Spinal cord (tissue), 10 donors: Measurements from ENCODE around the gene CD37. TPM values are rescaled to one million over a fixed set of nuclear protein-coding genes. Genes with fewer than 3 reads are reported as not detected.

Experiments
- DNase-seq, 6 donors: peaks; one replicate each; pipeline versions ENCODE4 v3.0.0 to v3.0.0-alpha.2; 2013 to 2015; ENCODE audit warnings: low spot score in 6 of 6, low read depth in 4 of 6
- H3K27ac ChIP-seq: one replicate; pipeline ENCODE4 v1.5.1; 2013; ENCODE audit warnings: low read depth, low read length, control low read depth
- H3K27me3 ChIP-seq: one replicate; pipeline ENCODE4 v1.6.1; 2013; ENCODE audit warnings: low read length; ENCODE audit not compliant: control insufficient read depth, insufficient read depth
- H3K36me3 ChIP-seq: one replicate; pipeline ENCODE4 v1.6.1; 2013; ENCODE audit warnings: low read length; ENCODE audit not compliant: control insufficient read depth, insufficient read depth
- H3K4me1 ChIP-seq: one replicate; pipeline ENCODE4 v1.6.1; 2013; ENCODE audit warnings: low read length; ENCODE audit not compliant: control insufficient read depth, insufficient read depth
- H3K4me3 ChIP-seq: one replicate; pipeline ENCODE4 v1.5.1; 2013; ENCODE audit warnings: low read depth, low read length, control low read depth
- H3K9me3 ChIP-seq: one replicate; pipeline ENCODE4 v1.6.1; 2013; ENCODE audit warnings: low read length; ENCODE audit not compliant: control insufficient read depth, insufficient read depth
- WGBS: methylation state at CpG from one replicate; pipeline ENCODE4 v1.1.5; 2013; ENCODE audit warnings: missing lambda C conversion rate; ENCODE audit not compliant: insufficient coverage; 5-methylcytosine and 5-hydroxymethylcytosine counted together
- polyA plus RNA-seq, 2 donors: library from polyadenylated mRNA; unstranded; fragments of 120-200 nt; gene quantifications; one replicate each; pipeline ENCODE4 v1.2.1, GENCODE V29; 2013; ENCODE audit not compliant: insufficient read length in 2 of 2
- total RNA-seq, 2 donors: library from RNA; depleted of rRNA in 1 of 2; stranded (reverse); fragments of 120-200 nt in 1 of 2; fragments of >200 nt in 1 of 2; gene quantifications; one replicate each; pipeline versions ENCODE4 v1.2.3 to v1.2.4, GENCODE V29; 2013 to 2014
- donor health status: healthy.

The CD37 gene
- total and polyA plus RNA-seq, 4 donors: 2.9 to 18.0 (median 13.5) TPM

DNA sequence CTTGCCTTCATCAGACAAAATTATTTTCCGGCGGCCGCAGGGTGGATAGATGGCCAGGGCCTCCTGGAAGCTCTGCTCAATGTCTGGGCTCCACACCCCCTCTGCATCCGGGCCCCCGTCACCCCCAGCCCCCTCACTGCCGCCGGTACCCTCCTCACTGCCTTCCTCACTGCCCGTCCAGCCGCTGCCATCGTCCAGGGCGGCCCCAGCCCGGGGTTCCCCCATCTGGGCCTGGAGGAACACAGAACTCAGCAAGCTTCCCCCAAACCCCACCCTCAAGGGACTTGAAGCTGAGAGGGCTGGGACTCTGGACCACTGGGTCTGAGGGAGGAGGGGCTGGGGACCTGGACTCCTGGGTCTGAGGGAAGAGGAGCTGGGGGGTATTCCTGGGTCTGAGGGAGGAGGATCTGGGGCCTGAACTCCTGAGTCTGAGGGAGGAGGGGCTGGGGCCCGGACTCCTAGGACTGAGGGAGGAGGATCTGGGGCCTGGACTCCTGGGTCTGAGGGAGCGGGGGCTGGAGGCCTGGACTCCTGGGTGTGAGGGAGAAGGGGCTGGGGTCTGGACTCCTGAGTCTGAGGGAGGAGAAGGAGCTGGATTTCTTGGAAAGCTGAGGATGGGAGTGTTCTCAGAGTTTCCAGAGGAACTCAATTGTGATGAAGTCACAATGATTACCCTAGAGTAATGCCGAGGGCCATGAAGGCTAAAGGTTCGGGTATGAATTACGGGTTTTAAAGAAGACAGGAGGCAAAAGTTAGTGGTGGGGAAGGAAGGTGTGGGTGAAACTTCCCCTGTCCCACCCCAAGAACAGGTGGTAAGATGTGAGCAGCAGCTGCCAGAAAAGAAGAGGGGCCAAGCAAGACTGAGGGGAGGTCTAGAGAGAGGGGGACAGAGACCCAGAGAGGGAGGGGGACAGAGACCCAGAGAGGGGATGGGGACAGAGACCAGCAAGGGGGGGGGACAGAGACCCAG, 24.9 kb downstream of the CD37 start:
- Histone ChIP-seq H3K27ac (no peak overlapping the region), H3K36me3 (peaks cover 38% of the 10 kb centered on the region), H3K4me3 (no peak overlapping the region), H3K9me3 (no peaks in the 10 kb centered on the region), H3K27me3 (peaks cover 27% of the 10 kb centered on the region), H3K4me1 (peaks cover 38% of the 10 kb centered on the region)
- DNase-seq: no peak
- WGBS: 83% methylated on average over 9 of the region's 17 CpGs

GRCh38 chr19:49361438-49362047, 26.3 kb downstream of the CD37 start:
- no peaks in the 10 kb centered on the region for H3K9me3 ChIP-seq
- H3K27ac ChIP-seq: peak overlapping the region; percentile 97
- DNase-seq: peak in 4 of 6 donors; percentile 38 to 91 (median 61)
- peaks cover 35% of the 10 kb centered on the region for H3K4me1 ChIP-seq
- H3K4me3 ChIP-seq: peak overlapping the region; percentile 91
- WGBS: 6% methylated on average over 26 of the region's 27 CpGs
- H3K36me3 ChIP-seq: peaks cover 27% of the 10 kb centered on the region
- H3K27me3 ChIP-seq: peaks cover 31% of the 10 kb centered on the region

DNA sequence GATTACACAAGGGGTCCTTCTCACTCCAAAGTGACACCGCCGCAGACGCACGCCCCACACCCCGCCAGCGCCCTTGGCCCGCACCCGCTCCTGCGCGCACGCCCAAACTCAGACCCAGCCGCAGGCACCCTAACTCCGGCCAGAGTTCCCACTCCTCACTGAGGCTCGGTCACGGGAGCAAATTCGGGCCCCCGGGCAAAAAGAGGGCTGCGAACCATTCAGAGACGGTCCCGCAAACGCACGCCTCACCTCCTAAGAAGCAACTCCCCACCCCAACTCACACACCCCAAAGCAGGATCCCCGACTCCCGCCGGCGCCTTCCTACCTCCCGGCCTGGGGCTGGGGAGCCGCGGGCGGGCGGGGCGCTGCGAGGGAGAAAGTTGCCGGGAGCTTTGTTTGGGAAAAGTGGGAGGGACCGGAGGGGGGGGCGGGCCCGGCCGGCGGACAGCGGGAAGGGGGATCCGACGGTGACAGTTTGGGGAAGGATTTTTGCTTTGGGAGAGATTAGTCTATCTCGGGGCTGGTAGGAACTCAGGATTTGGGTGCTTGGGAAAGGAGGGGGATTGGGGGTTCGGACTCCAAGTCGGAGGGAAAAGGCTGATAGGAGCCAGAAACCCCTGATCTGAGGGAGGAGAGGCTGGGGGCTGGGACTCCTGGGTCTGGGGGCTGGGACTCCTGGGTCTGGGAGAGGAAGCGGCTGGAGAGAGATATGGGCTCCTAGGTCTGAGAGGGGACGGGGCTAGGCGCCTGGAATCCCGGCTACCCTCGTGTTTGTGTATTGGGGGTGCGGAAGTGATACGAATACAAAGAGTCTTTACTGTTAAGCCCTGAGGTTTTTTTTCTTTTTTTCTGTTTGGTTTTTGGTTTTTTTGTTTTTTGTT, 27.1 kb downstream of the CD37 start, which contains the start of gene TEAD2:
Gene TEAD2, minus strand, starts transcription at position 369 of the 881 bp plus-strand sequence. CDS start 2,341 bp downstream, outside the sequence.
- Histone ChIP-seq H3K36me3 (peaks cover 20% of the 10 kb centered on the region), H3K4me3 (peak within 1 kb of the TSS; percentile 91), H3K4me1 (peaks cover 33% of the 10 kb centered on the region), H3K9me3 (no peaks in the 10 kb centered on the region), H3K27ac (peak within 1 kb of the TSS; percentile 97), H3K27me3 (peaks cover 31% of the 10 kb centered on the region)
- under 1% methylated on average over 44 of the region's 52 CpGs for WGBS
- peak in 3 of 6 donors; percentile 28 to 84 (median 58) for DNase-seq

DNA sequence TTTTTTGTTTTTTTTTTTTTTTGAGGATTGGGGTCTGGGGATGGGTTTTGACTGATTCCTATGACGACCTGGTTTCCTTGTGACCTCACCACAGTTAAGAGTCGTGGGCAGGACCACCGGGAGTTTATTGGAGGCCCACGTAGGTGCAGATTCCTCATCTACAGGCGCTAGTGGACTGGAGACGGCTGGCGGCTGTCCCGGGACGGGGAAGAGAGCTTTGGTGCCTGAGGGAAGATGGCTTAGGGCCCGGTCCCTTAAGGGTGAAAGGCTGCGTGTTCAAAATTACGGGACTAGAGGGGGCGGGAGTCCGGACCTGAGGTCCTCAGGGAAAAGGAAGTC, 27.7 kb downstream of the CD37 start:
- WGBS: 0% methylated on average over 14 of the region's 14 CpGs
- DNase-seq: peak in 2 of 6 donors; percentile 12 to 74
- Histone ChIP-seq H3K27ac (peak overlapping the region; percentile 97), H3K9me3 (no peaks in the 10 kb centered on the region), H3K27me3 (peaks cover 31% of the 10 kb centered on the region), H3K4me1 (peaks cover 33% of the 10 kb centered on the region), H3K36me3 (peaks cover 15% of the 10 kb centered on the region), H3K4me3 (peak overlapping the region; percentile 91)

- DNase-seq: peak in 5 of 6 donors; percentile 38 to 95 (median 59)
- Histone ChIP-seq H3K27ac (peak within 1 kb of the TSS; percentile 97), H3K27me3 (peaks cover 31% of the 10 kb centered on the region), H3K9me3 (peaks cover under 1% of the 10 kb centered on the region), H3K36me3 (peaks cover 10% of the 10 kb centered on the region), H3K4me1 (peaks cover 33% of the 10 kb centered on the region), H3K4me3 (peak within 1 kb of the TSS; percentile 91)
- under 1% methylated on average over 46 of the region's 46 CpGs for WGBS
These were observed 28.3 kb downstream of the CD37 start, which contains the start of gene DKKL1 for GRCh38 chr19:49363268-49364082. TSS of gene DKKL1 (plus strand) at chr19:49363877. CDS start at chr19:49363999, 122 bp downstream.

DNA sequence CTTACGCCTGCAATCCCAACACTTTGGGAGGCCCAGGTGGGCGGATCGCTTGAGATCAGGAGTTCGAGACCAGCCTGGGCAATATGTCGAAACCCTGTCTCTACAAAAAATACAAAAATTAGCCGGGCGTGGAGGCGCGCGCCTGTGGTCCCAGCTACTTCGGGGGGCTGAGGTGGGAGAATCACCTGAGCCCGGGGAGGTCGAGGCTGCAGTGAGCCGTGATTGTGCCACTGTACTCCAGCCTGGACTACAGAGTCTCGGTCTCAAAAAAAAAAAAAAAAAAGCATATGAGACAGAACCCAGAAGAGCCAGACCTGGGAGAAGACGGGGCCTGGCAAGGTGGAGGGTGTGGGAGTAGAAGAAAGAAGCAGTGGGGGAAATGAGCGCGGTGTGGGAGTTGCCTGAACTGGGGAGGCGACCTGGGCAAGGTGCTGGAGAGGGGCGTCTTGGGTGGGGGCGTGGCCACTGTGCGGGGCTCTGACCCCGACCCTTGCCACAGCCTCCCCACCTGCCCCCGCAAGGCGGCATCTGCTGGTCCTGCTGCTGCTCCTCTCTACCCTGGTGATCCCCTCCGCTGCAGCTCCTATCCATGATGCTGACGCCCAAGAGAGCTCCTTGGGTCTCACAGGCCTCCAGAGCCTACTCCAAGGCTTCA, 29.0 kb downstream of the CD37 start:
- 66% methylated on average over 19 of the region's 27 CpGs for WGBS
- H3K27me3 ChIP-seq: peaks cover 31% of the 10 kb centered on the region

GRCh38 chr19:49366110-49366509, 30.9 kb downstream of the CD37 start:
- Histone ChIP-seq H3K4me1 (peaks cover 30% of the 10 kb centered on the region), H3K27ac (no peak overlapping the region), H3K9me3 (peaks cover 5% of the 10 kb centered on the region), H3K4me3 (no peak overlapping the region), H3K27me3 (peaks cover 31% of the 10 kb centered on the region), H3K36me3 (no peaks in the 10 kb centered on the region)
- no peak for DNase-seq

More for the DNA sequence above, 29.0 kb downstream of the CD37 start:
- H3K4me1 ChIP-seq: peaks cover 33% of the 10 kb centered on the region
- H3K4me3 ChIP-seq: peak overlapping the region; percentile 91
- peaks cover 8% of the 10 kb centered on the region for H3K36me3 ChIP-seq
- H3K9me3 ChIP-seq: peaks cover 2% of the 10 kb centered on the region
- peak overlapping the region; percentile 97 for H3K27ac ChIP-seq
- no peak for DNase-seq

GRCh38 chr19:49368711-49369358, 33.6 kb downstream of the CD37 start:
- Histone ChIP-seq H3K36me3 (no peaks in the 10 kb centered on the region), H3K27ac (no peak overlapping the region), H3K9me3 (peaks cover 5% of the 10 kb centered on the region), H3K27me3 (peaks cover 12% of the 10 kb centered on the region), H3K4me3 (no peak overlapping the region), H3K4me1 (peaks cover 9% of the 10 kb centered on the region)
- DNase-seq: no peak
- no CpG with 5 or more reads among the region's 5 CpGs for WGBS
